HG02981 (cell line): ENCODE data around the gene RAE1.
A peak's percentile ranks its signal among the peaks of the same experiment; 100 is the strongest.

Source experiments
- ATAC-seq: cut with Tn5 transposase; IDR thresholded peaks from one replicate; pipeline ENCODE4 v1.9.1; 2021; ENCODE audit warnings: mild to moderate bottlenecking, moderate library complexity; ENCODE audit not compliant: unreplicated experiment

Gene RAE1

DNA sequence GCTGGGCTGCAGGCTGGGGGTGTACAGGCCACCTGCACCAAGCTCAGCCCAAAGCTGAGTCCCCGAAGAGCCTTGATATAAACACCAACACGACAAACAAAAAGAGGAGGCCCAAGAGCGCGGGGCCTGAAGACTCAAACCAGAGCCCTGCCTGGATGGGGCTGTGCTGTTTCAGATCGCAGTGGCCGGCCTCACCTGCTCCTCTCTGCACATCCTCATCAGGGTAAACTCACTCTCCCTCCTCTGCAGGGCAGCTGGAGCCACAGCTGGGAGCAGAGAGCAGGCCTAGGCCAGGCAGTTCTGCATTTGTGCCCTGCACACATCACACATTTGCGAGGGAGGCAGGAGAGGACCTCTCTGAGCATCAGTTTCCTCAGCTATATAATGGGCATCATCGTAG, 36.4 kb downstream of the RAE1 start:
- no peak for ATAC-seq

- no peak for ATAC-seq
Observed at GRCh38 chr20:57387945-57388371, 36.9 kb downstream of the RAE1 start.

DNA sequence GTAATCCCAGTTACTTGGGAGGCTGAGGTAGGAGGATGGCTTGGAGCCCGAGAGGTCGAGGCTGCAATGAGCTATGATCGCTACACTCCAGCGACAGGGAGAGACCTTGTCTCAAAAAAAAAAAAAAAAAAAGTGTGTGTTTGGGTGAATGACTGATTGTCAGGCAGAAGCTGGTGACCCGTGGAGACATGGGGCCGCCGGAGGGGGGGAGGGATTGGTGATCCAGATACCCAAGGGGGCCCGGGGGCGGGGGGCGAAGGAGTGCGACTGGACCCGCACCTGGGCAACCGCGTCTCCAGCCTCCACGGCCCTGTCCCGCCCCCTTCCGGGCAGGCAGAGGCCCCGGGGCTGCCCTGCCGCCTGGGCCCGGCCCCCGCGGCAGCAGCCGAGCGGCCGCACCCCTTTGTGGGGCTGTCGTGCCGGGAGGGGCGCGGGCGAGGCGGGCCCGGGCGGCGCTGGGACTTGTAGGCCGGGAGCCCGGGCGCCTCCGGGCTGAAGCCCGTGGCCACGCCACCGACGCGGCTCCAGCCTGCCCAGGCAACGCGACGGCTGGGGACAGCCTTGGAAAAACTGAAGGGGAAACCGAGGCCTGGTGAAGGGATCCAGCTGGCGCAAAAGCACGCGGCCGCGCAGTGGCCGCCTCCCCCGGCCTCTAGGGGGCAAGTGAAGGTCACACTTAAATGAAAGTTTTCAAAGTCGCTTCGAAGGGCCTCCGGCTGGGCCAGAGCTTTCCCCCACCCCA, 38.1 kb downstream of the RAE1 start:
- ATAC-seq: peak; percentile 28

DNA sequence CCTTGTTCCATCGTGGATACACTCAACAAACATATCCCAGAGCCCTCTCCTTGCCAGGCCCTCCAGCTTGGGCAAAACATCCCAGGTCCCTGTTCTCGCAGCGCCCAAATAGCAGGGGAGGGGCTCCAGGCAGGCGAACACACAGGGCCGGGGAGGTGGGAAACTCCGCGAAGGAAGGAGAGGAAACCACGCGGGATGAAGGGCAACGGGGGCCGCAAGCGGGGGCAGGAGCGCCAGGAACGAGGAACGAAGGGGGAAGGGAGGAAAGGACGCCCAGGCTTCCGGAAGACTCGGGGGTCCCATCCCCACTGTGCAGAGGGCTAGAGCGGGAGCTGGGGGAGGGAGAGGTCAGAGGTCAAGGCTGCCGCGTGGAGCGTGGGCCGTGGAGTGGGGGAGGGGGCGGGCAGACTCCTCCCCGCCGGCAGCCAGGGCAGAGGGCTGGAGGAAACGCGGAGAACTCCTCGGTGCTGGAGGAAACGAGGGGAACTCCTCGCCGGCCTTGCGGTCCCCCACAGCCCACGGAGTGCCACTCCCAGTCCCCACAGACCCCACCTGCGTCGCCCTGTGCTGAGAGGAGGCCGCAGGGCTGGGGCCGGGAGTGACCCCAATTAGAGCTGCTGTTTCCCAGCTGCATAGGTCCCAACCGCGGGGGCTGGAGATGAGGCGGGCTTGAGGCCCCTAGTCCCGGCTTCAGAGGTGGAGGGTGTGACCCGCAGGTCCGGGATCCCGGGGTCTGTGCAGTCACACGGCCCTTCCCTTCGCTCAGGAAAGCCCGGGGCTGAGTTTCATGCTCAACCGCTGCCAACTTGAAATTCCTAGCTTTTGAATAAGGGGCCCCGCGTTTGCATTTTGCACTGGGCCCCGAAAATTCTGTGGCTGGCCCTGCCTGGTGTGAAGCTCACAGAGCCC, 38.9 kb downstream of the RAE1 start:
- no peak for ATAC-seq

GRCh38 chr20:57390604-57391438, 39.8 kb downstream of the RAE1 start, which contains the start of gene RBM38:
RBM38 (plus strand) TSS chr20:57391396; CDS start chr20:57391582, 186 bp downstream.
- ATAC-seq: peak; percentile 56

- no peak for ATAC-seq
Observed at GRCh38 chr20:57391439-57392301, 40.6 kb downstream of the RAE1 start.

GRCh38 chr20:57392512-57393271, 41.6 kb downstream of the RAE1 start:
- no peak for ATAC-seq

- ATAC-seq: no peak
Observed at GRCh38 chr20:57393321-57394120, 42.5 kb downstream of the RAE1 start.

- no peak for ATAC-seq
Observed at GRCh38 chr20:57394121-57395082, 43.3 kb downstream of the RAE1 start.

- no peak for ATAC-seq
Observed at GRCh38 chr20:57395111-57395966, 44.3 kb downstream of the RAE1 start.

- no peak for ATAC-seq
Observed at GRCh38 chr20:57396212-57396983, 45.3 kb downstream of the RAE1 start.

DNA sequence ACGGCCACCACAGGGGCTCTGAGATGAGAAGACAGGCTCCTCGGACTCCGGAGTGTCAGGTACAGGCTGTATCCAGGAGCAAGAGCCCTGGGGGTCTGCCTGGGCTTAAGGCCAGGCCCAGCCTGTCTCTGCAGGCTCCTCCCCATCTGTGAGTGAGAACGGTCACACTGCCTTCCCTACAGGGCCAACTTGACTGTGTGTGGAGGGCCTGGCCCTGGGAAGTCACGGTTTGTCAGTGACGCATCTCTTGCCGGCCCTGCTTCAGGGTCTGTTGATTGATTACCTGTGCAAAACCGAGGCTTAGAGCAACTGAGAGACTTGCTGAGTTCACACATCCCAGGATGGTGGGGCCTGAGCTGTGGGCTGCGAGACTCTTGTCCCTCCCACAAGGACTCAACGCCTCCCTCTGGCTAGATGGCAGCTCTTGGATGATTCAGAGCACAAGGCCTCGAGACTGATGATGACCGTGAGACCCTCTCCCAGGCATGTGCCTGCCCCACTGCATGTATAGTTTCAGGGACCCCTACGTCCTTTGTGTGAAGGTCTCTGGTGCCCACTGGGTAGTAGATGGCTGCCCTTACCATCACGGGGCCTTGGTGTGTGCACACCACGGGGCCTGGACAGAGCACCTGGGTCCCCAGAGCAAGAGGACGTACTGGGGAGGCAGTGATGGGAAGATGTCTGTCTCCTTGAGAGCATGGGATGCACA, 46.1 kb downstream of the RAE1 start:
- ATAC-seq: no peak

GRCh38 chr20:57397693-57398108, 46.6 kb downstream of the RAE1 start:
- ATAC-seq: no peak

DNA sequence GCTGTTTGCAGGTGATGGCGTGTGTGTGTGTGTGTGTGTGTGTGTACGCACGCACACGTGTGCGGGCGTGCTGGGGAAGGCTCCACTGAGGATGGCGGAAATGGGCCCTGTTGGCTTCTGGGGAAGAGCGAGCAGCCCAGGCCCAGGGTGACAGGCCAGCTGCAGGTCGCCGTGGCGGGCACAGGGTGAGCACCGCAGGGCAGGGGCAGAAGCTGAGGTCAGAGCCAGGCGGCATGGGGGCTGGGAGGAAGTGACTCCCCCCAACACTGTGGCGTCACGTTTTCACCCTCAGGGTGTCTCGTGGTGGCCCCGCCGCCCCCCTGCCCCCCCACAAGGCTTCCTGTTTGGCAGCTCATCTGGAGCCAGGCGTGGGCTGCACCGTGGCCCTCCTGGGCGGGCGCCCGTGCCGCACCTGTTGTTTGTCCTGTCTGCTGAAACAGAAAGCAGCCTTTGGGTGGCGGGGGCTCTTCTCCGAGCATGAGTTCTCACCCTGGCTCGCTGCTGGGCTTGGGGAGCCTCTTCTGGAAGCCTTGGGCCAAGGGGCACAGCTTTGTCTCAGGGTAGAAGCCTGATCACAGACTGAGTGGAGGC, 47.3 kb downstream of the RAE1 start:
- peak; percentile 46 for ATAC-seq
